A549 treated with CORT108297 at 1 μM for 4 hours (cell line): Measurements from ENCODE around the gene MAGI3. TPM values are rescaled to one million over a fixed set of nuclear protein-coding genes. Genes with fewer than 3 reads are reported as not detected.

Experiments
- total RNA-seq: library from RNA; stranded (reverse); fragments of 200-300 nt; extraction: Qiagen RNA extraction; gene quantifications from 5 replicates; pipeline ENCODE4 v1.2.3, GENCODE V29; 2022

Gene MAGI3
- total RNA-seq, result 3.2 to 4.7 TPM (median 4.5 TPM) in 5 replicates

DNA sequence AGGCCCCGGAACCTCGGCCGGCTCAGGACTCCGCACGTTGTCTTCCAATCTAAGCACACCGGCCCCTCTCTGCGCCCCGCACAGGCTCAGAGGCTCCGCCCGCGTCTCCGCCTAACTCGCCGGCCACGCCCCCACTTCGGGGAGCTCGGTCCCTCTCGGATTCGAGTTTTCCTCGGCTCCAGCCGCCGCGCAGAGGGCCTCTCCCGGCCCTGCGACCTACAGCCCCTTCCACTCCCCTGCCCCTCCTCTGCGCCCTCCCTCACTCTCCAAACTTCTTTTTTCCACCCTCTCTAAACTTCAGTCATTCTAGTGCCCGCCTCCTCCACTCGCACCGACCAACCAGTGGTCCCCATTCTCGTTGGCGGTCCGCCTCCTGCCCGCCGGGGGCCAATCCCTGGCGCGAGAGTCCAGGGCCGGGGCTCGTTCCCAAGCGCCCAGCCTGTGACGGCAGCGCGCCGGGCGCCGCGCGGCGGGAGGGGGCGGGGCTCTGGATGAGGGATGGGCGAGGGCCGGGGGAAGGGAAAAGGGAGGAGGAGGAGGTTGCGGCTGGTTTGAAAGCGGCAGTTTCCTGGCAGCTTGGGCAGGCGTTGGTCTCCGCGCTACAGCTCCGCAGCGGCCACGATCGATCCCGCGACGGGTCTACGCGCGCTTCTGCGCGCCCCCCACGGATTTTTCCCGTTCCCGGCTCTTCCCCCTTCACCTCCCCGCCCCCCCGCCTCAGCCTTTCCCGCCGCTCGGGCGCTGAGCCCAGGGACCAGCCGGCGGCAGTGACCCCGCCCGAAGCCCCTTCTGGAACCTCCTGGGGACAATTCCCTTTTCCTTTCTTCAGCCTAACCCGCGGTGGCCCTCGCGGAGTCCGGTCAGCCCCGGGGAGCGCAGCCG, at the start of gene MAGI3:
MAGI3 (plus strand) TSS at position 563 of the 882 bp plus-strand sequence. CDS start 519 bp downstream, outside the sequence.

